Omental fat pad (tissue), 4 donors: ENCODE data around the gene FAM222A. TPM values are rescaled to one million over a fixed set of nuclear protein-coding genes. Genes with fewer than 3 reads are reported as not detected.
A peak's percentile ranks its signal among the peaks of the same experiment; 100 is the strongest.

ENCODE experiments used
- ATAC-seq: fragments of 150-250 bp; one replicate; pipeline ENCODE4 v1.9.1; 2016; ENCODE audit warnings: mild to moderate bottlenecking, moderate library complexity; ENCODE audit not compliant: low FRiP score
- DNase-seq: peaks from one replicate; pipeline ENCODE4 v3.0.0-alpha.2; 2019; ENCODE audit warnings: low spot score
- CTCF ChIP-seq, 3 donors: fragments of 450-650 bp; IDR thresholded peaks; one replicate each; pipeline ENCODE4 v1.5.1; 2016 to 2017; ENCODE audit warnings: antibody characterized with exemption in 3 of 3, mild to moderate bottlenecking in 3 of 3, moderate library complexity in 2 of 3
- total RNA-seq, 4 donors: library from RNA; depleted of rRNA; stranded (reverse); fragments of >200 nt; gene quantifications; one replicate each; pipeline ENCODE4 v1.1.0, GENCODE V29; 2016

Gene FAM222A
- 1 to 10 TPM in 2 of 4 donors, under 1 TPM in 1, not detected in 1; 0.94 to 2.6 (median 2.3) TPM for total RNA-seq

DNA sequence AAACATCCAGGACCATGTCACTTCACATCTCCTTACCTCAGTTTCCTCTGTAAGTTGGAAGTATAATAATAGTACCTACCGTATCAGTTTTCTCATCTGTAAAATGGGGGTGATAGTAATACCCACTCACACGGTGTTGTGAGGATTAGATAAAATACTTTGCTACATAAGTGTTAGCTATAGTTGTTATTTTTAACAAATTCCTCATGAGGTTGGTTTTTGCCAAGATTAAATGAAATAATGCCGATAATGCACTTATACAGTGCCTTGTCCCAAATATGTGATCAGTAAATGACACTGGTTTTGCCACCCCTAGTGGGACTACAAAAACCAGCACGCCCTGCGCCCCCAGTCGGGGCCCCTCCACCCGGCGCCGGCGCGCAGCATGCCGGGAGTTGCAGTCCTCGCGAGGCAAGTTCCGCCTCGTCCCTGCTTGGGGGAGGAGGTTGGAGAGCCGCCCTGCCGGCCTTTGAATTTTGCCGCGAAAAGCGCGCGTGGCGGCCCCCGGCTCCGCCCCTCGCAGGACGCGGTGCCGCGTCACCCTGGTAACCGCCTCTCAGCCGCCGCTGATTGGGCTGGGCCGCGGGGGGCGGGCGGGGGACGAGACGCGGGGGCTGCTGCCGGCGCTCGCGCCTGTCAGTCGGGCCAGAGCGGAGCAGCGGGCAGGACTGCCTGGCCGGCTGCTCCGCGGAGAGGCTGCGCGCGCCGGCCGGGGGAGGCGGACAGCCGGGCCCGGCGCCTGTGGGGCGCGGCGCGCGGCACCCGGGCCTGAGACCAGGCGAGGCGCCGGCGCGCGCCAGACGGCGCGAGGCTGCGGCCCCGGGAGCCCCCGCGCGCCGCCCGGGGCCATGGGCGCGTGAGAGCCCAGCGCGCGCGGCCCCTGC lies at the start of gene FAM222A:
TSS of gene FAM222A (plus strand) at position 639 of the 884 bp plus-strand sequence. CDS start 30,322 bp downstream, outside the sequence.
- no peak for TF ChIP-seq CTCF (IDR thresholded peaks at IDR 0.05)
- DNase-seq, result peak; percentile 76
- peak; percentile 95 for ATAC-seq

- no peak for DNase-seq
- no peak for TF ChIP-seq CTCF (IDR thresholded peaks at IDR 0.05)
- no peak for ATAC-seq
These were observed 49.2 kb upstream of the FAM222A start for GRCh38 chr12:109664402-109664801.

- ATAC-seq (no peak), DNase-seq (no peak)
- no peak for TF ChIP-seq CTCF (IDR thresholded peaks at IDR 0.05)
These were observed 47.6 kb upstream of the FAM222A start for GRCh38 chr12:109666068-109666467.

DNA sequence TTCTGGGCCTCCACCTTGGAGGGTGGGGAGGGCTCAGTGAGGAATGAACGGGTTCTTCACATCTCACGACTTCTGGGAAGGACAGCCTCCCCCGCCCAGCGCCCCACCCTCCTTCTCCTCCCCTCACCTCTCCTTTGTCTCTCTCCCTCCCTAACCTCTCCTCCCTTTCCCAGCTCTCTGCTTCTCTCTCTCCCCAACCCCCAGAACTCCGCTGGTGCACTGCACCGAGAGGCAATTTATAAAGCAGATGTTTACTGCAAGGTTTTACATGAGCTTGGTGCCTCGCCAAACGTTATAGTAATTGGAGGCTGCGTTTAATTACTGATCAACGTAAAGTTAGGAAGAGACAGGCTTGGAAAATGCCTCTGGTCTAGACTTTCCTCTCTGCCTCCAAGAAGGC lies 42.9 kb upstream of the FAM222A start:
- ATAC-seq (no peak), DNase-seq (no peak)
- TF ChIP-seq CTCF (IDR thresholded peaks at IDR 0.05), result no peak

GRCh38 chr12:109671502-109671901 lies 42.1 kb upstream of the FAM222A start:
- no peak for TF ChIP-seq CTCF (IDR thresholded peaks at IDR 0.05)
- no peak for ATAC-seq

GRCh38 chr12:109673379-109673778 lies 40.2 kb upstream of the FAM222A start:
- ATAC-seq (no peak), DNase-seq (no peak)

More at GRCh38 chr12:109671502-109671901, 42.1 kb upstream of the FAM222A start:
- DNase-seq, result no peak

More at GRCh38 chr12:109673379-109673778, 40.2 kb upstream of the FAM222A start:
- TF ChIP-seq CTCF (IDR thresholded peaks at IDR 0.05), result no peak
